ENCODE results near the gene WEE2. TPM values are rescaled to one million over a fixed set of nuclear protein-coding genes. Genes with fewer than 3 reads are reported as not detected.

The WEE2 gene
- total and polyA plus RNA-seq, 2 of the 13 experiments (the other 11 are each of a cell fraction or from before 2014, with no cell fraction given), result not detected

DNA sequence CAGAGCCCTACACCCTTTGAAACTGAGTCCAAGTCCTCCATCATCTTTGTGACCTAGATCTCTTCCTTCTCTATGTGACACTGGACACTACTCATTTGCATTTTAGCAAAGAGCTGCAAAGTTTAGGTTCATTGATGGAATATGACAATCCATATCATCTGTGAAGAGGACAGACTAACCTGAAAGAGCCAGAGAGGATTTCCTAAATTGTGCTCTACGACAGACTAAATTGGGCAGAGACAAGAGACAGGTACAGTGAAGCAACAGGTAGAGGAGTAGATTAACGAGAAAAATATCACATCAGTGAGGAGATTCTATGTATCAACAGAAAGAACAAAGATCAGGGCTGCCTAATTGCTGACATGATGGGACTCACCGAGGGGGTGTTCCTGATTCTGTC is 55.6 kb downstream of the WEE2 start, which contains the start of gene TAS2R3:
Gene TAS2R3, plus strand, starts transcription at position 301 of the 400 bp plus-strand sequence. Its CDS starts 62 bp downstream, at position 363.
- Histone ChIP-seq H3K4me3 (replicated peaks in 1 of 3; ENCODE audit: insufficient read depth in 1 of 3, low read depth in 2 of 3, low read length in 3 of 3) (no peak within 1 kb of the TSS), H3K27me3 (ENCODE audit: control insufficient read depth in 1 of 2, insufficient read depth in 2 of 2, low read length in 2 of 2) (no peaks in the 10 kb centered on the region), H3K36me3 (replicated peaks in 1 of 2; ENCODE audit: control insufficient read depth in 1 of 2, insufficient read depth in 2 of 2, low read length in 2 of 2) (peaks cover 12 to 48% of the 10 kb centered on the region in 2 experiments; a peak in 4 of 5 replicates), H3K9me3 (ENCODE audit: low read length) (no peaks in the 10 kb centered on the region), H3K79me2 (ENCODE audit: insufficient read depth, low read length) (no peaks in the 10 kb centered on the region), H2AFZ (ENCODE audit: low read length) (no peak within 1 kb of the TSS), H4K20me1 (ENCODE audit: insufficient read depth, low read length) (no peaks in the 10 kb centered on the region), H3K4me2 (ENCODE audit: low read depth, low read length) (no peak within 1 kb of the TSS), H3K9ac (ENCODE audit: insufficient read depth, low read depth, low read length) (no peak within 1 kb of the TSS), H3K4me1 (ENCODE audit: insufficient read depth, low read length) (no peaks in the 10 kb centered on the region), H3K27ac (ENCODE audit: extremely low read length, insufficient read depth, low read length) (no peak within 1 kb of the TSS)
- BruUV-seq (replicated peaks), result no TSS peak
- in situ Hi-C loops (cut with HindIII; ENCODE audit: extremely low pct_ligation_motif_present, low pct_unique_long_range_greater_than_20kb), result no loop called here
- DNase-seq (ENCODE audit: low spot score) (no peak), ATAC-seq (no peak), FAIRE-seq (no peak)
- POLR2A ChIA-PET, result no interaction called here
- 97% methylated on average over 3 of the region's 3 CpGs for WGBS (ENCODE audit: low lambda C conversion rate)
- CTCF ChIA-PET (ENCODE audit: low intra/inter-chr PET ratio, low total read pairs), result no interaction called here
- intact Hi-C loops (cut with micrococcal nuclease; ENCODE audit: unreplicated experiment), result no loop called here
- no peak for TF ChIP-seq ELF3 (CRISPR knock-in tag; IDR thresholded peaks at IDR 0.05)
- no peak for TF ChIP-seq ZKSCAN1 (IDR thresholded peaks at IDR 0.05; ENCODE audit: low read length)
- TF ChIP-seq RFXANK (CRISPR knock-in tag; IDR thresholded peaks at IDR 0.05), result no peak
- TF ChIP-seq CEBPG (CRISPR knock-in tag; IDR thresholded peaks at IDR 0.05), result no peak
- no peak for TF ChIP-seq CBX5 (CRISPR knock-in tag; IDR thresholded peaks at IDR 0.05; ENCODE audit: borderline replicate concordance)
- no peak for TF ChIP-seq MYC (CRISPR knock-in tag; IDR thresholded peaks at IDR 0.05; ENCODE audit: borderline replicate concordance)
- TF ChIP-seq PCBP1 (IDR thresholded peaks at IDR 0.05; ENCODE audit: borderline replicate concordance, low read depth, low read length), result no peak
- TF ChIP-seq JDP2 (CRISPR knock-in tag; IDR thresholded peaks at IDR 0.05; ENCODE audit: borderline replicate concordance), result no peak
- TF ChIP-seq BRD4 (CRISPR knock-in tag; IDR thresholded peaks at IDR 0.05), result no peak
- TF ChIP-seq ZNF670 (CRISPR knock-in tag; IDR thresholded peaks at IDR 0.05; ENCODE audit: borderline replicate concordance), result no peak
- TF ChIP-seq, protein P1, sequence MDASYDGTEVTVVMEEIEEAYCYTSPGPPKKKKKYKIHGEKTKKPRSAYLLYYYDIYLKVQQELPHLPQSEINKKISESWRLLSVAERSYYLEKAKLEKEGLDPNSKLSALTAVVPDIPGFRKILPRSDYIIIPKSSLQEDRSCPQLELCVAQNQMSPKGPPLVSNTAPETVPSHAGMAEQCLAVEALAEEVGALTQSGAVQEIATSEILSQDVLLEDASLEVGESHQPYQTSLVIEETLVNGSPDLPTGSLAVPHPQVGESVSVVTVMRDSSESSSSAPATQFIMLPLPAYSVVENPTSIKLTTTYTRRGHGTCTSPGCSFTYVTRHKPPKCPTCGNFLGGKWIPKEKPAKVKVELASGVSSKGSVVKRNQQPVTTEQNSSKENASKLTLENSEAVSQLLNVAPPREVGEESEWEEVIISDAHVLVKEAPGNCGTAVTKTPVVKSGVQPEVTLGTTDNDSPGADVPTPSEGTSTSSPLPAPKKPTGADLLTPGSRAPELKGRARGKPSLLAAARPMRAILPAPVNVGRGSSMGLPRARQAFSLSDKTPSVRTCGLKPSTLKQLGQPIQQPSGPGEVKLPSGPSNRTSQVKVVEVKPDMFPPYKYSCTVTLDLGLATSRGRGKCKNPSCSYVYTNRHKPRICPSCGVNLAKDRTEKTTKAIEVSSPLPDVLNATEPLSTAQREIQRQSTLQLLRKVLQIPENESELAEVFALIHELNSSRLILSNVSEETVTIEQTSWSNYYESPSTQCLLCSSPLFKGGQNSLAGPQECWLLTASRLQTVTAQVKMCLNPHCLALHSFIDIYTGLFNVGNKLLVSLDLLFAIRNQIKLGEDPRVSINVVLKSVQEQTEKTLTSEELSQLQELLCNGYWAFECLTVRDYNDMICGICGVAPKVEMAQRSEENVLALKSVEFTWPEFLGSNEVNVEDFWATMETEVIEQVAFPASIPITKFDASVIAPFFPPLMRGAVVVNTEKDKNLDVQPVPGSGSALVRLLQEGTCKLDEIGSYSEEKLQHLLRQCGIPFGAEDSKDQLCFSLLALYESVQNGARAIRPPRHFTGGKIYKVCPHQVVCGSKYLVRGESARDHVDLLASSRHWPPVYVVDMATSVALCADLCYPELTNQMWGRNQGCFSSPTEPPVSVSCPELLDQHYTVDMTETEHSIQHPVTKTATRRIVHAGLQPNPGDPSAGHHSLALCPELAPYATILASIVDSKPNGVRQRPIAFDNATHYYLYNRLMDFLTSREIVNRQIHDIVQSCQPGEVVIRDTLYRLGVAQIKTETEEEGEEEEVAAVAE (CRISPR knock-in tag; IDR thresholded peaks at IDR 0.05; ENCODE audit: borderline replicate concordance), result no peak
- TF ChIP-seq ZNF496 (CRISPR knock-in tag; IDR thresholded peaks at IDR 0.05; ENCODE audit: insufficient replicate concordance), result no peak
- TF ChIP-seq, protein P2, sequence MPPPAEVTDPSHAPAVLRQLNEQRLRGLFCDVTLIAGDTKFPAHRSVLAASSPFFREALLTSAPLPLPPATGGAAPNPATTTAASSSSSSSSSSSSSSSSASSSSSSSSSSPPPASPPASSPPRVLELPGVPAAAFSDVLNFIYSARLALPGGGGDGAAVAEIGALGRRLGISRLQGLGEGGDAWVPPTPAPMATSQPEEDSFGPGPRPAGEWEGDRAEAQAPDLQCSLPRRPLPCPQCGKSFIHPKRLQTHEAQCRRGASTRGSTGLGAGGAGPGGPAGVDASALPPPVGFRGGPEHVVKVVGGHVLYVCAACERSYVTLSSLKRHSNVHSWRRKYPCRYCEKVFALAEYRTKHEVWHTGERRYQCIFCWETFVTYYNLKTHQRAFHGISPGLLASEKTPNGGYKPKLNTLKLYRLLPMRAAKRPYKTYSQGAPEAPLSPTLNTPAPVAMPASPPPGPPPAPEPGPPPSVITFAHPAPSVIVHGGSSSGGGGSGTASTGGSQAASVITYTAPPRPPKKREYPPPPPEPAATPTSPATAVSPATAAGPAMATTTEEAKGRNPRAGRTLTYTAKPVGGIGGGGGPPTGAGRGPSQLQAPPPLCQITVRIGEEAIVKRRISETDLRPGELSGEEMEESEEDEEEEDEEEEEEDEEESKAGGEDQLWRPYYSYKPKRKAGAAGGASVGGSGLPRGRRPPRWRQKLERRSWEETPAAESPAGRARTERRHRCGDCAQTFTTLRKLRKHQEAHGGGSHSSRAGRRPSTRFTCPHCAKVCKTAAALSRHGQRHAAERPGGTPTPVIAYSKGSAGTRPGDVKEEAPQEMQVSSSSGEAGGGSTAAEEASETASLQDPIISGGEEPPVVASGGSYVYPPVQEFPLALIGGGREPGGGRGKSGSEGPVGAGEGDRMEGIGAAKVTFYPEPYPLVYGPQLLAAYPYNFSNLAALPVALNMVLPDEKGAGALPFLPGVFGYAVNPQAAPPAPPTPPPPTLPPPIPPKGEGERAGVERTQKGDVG (CRISPR knock-in tag; IDR thresholded peaks at IDR 0.05; ENCODE audit: borderline replicate concordance), result no peak
- TF ChIP-seq CEBPZ (IDR thresholded peaks at IDR 0.05; ENCODE audit: low read length), result no peak
- TF ChIP-seq TEAD2 (CRISPR knock-in tag; IDR thresholded peaks at IDR 0.05), result no peak
